PC-9 (cell line): ENCODE data around the gene RBPMS2.

Source experiments
- CTCF ChIP-seq: fragments of 200-600 bp; sonication (generic); conservative IDR thresholded peaks from 2 replicates; pipeline ENCODE4 v1.6.1; 2017; ENCODE audit warnings: mixed run types, antibody characterized with exemption, mild to moderate bottlenecking, moderate library complexity
- EZH2 ChIP-seq: fragments of 200-600 bp; sonication (generic); IDR thresholded peaks from 2 replicates; pipeline ENCODE4 v1.8.0; 2017; ENCODE audit warnings: antibody characterized with exemption, low read depth

- TF ChIP-seq CTCF = no peak
- TF ChIP-seq EZH2 = no peak
These were observed 77.4 kb downstream of the RBPMS2 start for GRCh38 chr15:64697911-64698369.
